Amniotic epithelial cell (primary cell): ENCODE measurements around the gene TBC1D1.
"Not testable (repeated sequence)": the region's sequence is repeated elsewhere in the genome, so short reads cannot be mapped to it uniquely, and the experiment has no call there.

Experiments used
- DNase-seq: peaks from one replicate; pipeline ENCODE4 v3.0.0-alpha.2; 2010; ENCODE audit warnings: low read depth

TBC1D1 gene

GRCh38 chr4:37923089-37923488 is 32.2 kb downstream of the TBC1D1 start:
- DNase-seq: not testable (repeated sequence)

GRCh38 chr4:37924946-37925345 is 34.1 kb downstream of the TBC1D1 start:
- DNase-seq: no peak

- DNase-seq: no peak
These were observed 36.5 kb downstream of the TBC1D1 start for GRCh38 chr4:37927434-37927833.

GRCh38 chr4:37928426-37929416 is 37.8 kb downstream of the TBC1D1 start:
- DNase-seq: peak; percentile 69

GRCh38 chr4:37934096-37934495 is 43.2 kb downstream of the TBC1D1 start:
- no peak for DNase-seq

GRCh38 chr4:37934609-37935008 is 43.7 kb downstream of the TBC1D1 start:
- DNase-seq: no peak

GRCh38 chr4:37935026-37935425 is 44.1 kb downstream of the TBC1D1 start:
- DNase-seq: no peak

- no peak for DNase-seq
These were observed 46.1 kb downstream of the TBC1D1 start for GRCh38 chr4:37936889-37937498.

GRCh38 chr4:37938208-37938607 is 47.3 kb downstream of the TBC1D1 start:
- no peak for DNase-seq

GRCh38 chr4:37946503-37947179 is 55.8 kb downstream of the TBC1D1 start:
- DNase-seq: no peak

- no peak for DNase-seq
These were observed 57.7 kb downstream of the TBC1D1 start for GRCh38 chr4:37948542-37948941.

- no peak for DNase-seq
These were observed 58.9 kb downstream of the TBC1D1 start for GRCh38 chr4:37949636-37950426.

GRCh38 chr4:37951461-37952352 is 60.8 kb downstream of the TBC1D1 start:
- no peak for DNase-seq

- no peak for DNase-seq
These were observed 62.3 kb downstream of the TBC1D1 start for GRCh38 chr4:37953156-37953555.

GRCh38 chr4:37953620-37954293 is 62.9 kb downstream of the TBC1D1 start:
- peak; percentile 82 for DNase-seq

GRCh38 chr4:37956941-37957340 is 66.1 kb downstream of the TBC1D1 start:
- DNase-seq: peak; percentile 92

GRCh38 chr4:37958932-37959331 is 68.0 kb downstream of the TBC1D1 start:
- no peak for DNase-seq

- DNase-seq: no peak
These were observed 69.2 kb downstream of the TBC1D1 start, which contains the start of gene PTTG2 for GRCh38 chr4:37960098-37960497. Gene PTTG2, plus strand, starts transcription at chr4:37960398. Its CDS starts 37 bp downstream, at chr4:37960435.

- DNase-seq: no peak
These were observed 70.0 kb downstream of the TBC1D1 start for GRCh38 chr4:37960679-37961450.
